HG03175 (cell line): ENCODE results near the gene ZNHIT6.
"Not testable (repeated sequence)": the region's sequence is repeated elsewhere in the genome, so short reads cannot be mapped to it uniquely, and the experiment has no call there.

Experiments used
- ATAC-seq: cut with Tn5 transposase; IDR thresholded peaks from one replicate; pipeline ENCODE4 v1.9.1; 2021; ENCODE audit warnings: mild to moderate bottlenecking, moderate library complexity; ENCODE audit not compliant: unreplicated experiment

ZNHIT6 gene, protein sequence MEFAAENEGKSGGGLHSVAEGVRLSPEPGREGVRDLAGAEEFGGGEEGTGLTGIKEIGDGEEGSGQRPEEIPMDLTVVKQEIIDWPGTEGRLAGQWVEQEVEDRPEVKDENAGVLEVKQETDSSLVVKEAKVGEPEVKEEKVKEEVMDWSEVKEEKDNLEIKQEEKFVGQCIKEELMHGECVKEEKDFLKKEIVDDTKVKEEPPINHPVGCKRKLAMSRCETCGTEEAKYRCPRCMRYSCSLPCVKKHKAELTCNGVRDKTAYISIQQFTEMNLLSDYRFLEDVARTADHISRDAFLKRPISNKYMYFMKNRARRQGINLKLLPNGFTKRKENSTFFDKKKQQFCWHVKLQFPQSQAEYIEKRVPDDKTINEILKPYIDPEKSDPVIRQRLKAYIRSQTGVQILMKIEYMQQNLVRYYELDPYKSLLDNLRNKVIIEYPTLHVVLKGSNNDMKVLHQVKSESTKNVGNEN

DNA sequence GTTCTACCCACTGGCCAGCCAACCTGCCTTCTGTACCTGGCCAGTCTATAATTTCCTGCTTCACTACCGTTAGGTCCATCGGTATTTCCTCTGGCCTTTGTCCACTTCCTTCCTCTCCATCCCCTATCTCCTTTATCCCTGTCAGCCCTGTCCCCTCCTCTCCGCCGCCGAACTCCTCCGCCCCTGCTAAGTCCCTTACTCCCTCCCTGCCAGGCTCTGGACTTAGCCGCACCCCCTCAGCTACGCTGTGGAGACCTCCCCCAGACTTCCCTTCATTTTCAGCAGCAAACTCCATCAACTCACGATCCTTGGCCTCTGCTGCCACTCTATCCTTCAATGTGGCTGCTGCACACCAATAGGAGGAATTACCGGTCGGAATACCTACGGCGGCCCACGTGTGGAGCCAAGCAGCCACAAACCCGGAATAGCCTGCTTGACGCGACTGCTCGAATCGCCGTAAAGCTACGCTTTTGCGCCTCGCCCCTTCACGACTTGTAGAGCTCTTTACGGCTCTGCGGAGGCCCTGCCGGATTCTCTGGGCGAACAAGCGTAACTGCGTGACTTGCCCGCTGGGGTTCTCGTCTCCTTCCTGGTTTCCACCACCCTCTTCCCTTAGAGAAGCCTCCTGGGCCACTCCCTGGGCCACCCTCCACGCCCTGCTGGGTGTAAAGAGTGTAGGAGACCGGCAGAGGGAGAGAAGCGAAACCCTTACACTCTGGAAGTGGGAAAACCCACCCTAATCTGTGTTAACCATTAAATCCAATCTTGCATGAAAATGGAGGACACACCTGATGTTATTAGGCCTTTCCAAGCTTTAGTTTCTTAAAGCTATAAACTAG, at the start of gene ZNHIT6:
Gene ZNHIT6, minus strand, starts transcription at position 444 of the 839 bp plus-strand sequence. Its CDS starts 149 bp downstream, at position 295.
- peak; percentile 93 for ATAC-seq

DNA sequence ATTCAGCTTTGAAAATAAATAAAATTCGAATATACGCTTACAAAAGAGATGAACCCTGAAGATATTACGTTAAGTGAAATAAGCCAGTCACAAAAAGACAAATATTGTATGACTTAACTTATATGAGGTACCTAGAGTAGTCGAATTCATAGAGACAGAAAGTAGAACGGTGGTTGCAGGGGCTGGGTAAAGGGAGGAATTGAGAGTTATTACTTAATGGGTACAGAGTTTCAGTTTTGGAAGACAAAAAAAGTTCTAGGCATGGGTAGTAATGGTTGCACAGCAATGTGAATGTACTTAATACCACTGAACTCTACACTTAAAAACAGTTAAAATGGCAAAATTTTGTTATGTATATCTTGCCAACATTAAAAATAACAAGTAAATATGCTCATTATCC, 48.6 kb upstream of the ZNHIT6 start:
- no peak for ATAC-seq

DNA sequence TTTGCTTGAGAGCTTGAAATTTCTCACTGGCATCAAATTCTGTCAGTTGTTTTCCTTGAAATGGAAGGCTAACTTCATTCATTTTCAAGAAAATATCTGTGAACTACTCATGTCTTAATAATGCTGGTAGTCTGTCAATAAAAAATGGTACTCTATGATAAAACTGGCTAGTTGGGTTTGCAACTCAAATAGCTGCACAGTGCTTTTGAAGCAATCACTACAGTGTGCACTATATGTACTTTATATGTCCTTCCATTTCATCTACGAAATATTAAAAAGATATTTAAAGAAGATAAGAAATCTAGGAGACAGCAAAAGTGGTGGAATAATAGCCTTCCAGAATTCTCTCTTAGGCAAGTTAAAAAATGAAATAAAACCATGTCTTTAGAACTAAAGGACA, 39.9 kb upstream of the ZNHIT6 start:
- ATAC-seq, result no peak

DNA sequence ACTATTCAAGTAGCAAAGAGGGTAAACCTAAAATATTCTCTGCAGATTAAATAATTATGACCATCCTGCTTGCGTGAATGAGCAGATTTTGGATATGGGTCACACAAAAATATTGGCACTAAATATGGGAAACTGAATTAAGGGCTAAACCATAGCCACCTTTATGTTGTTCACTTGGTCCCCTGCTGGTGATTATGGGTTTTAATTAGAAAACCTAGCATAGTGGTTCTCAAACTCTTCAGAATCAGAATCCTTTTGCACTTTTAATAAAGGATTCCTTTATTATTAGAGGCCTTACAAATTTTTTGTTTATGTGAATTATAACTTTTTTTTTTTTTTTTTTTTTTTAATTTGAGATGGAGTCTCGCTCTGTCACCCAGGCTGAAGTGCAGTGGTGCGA, 38.5 kb upstream of the ZNHIT6 start:
- no peak for ATAC-seq

DNA sequence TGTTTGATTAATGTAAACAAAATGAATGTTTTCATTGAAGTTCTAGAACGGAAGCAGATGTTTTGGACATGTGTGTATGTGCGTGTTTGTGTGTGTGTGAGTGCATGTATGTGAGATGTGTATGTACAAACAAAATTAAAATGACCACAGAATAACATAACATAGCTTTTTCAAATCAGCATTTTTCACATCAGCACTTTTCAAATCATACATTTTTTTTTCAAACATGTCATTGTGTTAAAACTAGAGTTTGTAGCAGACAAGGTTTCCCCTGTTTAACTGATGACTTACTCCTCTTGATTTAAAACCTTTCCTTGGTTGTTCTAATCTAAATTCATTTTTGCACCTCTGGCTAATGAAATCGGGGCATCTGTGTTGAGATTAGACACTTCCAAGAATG, 35.6 kb upstream of the ZNHIT6 start:
- ATAC-seq, result no peak

DNA sequence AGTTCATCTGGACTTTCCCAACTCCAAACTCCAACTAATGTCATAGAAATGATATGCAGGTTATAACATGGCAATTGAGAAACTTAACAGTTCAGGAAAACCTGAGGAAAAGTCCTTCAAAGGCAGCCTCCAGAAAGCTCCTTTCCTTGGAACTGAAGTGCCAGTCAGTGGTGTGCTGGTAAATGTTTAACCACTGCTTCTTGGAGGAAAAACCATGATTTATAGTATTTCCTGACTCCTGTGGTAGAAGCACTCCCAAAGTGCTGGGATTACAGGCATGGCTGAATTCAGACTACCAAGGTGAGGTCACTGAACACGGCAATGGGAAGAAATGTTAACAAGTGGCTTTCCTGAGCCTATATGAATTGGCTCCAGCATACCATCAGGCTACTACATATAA, 26.7 kb upstream of the ZNHIT6 start:
- no peak for ATAC-seq

DNA sequence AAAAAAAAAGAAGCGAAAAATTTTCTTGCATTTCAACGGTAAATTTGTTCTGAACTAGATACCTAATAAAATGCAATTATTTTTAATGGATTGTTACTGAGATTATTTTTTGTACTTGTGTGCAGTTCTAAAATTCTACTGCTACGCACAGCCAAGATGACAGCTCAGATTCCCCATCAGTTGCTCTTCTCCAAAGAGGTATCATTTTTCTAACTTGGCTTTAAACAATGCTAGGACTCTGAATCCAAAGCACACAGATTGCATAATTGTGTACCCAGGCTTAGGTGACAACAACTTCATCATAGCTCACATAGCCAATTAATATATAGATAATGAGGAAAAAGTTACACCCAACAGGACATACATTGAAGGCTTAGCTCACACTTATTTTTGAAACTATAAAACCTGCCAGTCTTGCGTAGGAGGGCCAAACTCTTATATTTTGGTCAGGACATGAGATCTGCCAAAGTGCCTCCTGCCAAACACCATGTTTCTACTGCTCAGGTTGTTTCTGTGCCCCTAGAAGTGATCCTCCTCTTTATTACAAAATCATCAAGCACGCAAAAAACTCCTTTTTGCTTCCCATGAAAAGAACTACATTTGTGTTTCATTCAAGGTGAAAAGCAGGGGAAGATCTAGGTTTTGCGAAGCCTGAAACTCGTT, 10.6 kb upstream of the ZNHIT6 start:
- ATAC-seq, result no peak

DNA sequence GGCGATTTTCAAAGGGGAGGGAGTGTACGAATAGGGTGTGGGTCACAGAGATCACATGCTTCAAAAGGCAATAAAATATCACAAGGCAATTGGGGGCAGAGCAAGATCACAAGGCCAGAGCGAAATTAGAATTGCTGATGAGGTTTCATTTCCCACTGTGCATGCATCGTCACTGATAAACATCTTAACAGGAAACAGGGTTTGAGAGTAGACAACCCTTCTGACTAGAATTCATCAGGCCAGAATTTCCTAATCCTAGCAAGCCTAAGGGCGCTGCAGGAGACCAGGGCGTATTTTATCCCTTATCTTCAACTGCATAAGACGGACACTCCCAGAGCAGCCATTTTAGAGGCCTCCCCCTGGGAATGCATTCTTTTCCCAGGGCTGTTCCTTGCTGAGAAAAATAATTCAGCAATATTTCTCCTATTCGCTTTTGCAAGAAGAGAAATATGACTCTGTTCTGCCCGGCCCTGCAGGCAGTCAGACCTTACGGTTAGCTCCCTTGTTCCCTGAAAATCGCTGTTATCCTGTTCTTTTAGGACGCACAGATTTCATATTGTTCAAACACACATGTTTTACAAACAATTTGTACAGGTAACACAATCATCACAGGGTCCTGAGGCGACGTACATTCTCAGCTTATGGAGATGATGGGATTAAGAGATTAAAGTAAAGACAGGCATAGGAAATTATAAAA, 6.3 kb upstream of the ZNHIT6 start:
- not testable (repeated sequence) for ATAC-seq

DNA sequence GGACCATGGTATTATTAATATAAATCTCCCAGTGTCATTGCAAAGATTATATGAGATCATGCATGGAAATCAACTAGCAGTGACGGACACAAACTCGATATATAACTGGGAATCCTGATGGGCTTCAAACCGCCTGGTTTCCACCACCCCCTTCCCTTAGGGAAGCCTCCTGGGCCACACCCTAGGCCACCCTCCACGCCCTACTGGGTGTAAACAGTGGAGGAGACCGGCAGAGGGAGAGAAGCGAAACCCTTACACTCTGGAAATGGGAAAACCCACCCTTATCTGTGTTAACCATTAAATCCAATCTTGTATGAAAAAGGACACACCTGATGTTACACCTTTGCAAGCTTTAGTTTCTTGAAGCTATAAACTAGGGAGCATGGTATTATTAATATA, 595 bp upstream of the ZNHIT6 start:
- ATAC-seq, result no peak

DNA sequence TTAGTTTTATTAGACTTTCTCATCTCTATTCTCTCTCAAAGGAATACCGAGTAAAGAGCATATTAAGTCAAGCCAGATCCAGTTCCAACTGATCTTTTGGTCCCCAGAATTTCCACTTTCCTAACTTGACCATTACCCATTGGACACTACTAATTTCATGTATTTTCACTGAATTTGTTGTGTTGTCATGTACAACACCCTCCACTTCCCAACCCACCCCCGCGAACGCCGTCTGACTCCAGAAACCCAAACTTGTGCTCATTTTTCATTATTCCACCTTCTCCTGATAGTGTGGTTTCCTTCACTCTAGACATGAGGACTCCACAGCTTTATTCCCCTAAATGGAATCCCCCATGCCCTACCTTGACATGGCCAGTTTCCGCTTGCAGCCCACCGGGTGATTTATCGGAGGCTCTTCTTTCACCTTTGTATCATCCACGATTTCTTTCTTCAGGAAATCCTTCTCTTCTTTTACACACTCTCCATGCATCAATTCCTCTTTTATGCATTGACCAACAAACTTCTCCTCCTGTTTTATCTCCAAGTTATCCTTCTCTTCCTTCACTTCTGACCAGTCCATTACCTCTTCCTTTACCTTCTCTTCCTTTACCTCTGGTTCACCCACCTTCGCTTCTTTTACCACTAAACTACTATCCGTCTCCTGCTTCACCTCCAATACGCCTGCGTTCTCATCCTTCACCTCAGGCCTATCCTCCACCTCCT, 805 bp downstream of the ZNHIT6 start:
- no peak for ATAC-seq

DNA sequence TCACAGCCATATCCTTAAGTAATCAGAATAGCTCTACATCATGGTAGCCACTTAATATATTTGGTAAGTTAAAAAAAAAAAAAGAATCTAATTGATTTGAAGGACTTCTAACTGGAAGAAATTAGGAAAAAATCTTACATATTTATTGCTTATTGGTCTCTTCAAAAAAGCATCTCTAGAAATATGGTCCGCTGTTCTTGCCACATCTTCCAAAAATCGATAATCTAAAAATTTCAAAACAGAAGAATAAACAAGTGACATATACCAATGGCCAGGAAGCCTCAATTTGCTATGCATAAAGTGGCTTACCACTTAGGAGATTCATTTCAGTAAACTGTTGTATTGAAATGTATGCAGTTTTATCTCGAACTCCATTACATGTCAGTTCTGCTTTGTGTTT, 2.3 kb downstream of the ZNHIT6 start:
- ATAC-seq, result no peak

DNA sequence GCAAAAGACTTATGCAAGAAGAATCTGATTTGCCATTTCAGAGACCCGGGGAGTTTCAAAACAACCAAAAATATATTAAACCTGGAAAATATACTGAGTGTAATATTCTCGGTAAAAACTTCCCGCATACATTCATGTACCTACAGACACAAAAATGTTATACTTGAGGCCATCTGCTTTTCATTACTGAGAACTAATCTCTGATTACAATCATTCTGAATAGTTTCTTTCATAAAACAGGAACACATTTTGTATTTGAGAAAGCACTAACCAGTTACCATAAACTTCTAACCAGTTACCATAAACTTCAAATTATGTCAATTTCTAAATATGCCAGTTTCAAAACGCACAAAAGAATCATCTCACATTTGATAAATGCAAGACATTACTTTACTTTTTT, 7.8 kb downstream of the ZNHIT6 start:
- no peak for ATAC-seq

DNA sequence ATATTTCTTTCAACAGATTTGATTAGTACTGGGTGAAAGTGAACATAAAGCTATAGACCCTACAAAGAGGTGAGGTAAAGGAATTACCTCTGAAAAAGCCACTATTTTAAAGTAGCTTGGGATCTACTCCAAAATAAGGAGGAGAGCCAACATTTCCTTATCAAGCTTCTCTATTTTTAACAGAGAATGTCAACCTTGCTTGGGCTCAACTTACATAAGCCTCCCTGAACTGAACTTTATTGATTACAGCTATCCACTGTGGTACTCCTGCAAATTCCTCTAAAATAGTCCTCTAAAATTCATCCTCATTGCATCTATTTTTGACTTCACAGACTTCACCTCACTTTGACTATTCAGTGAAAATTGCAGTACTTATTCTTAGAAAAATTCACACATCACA, 10.3 kb downstream of the ZNHIT6 start:
- no peak for ATAC-seq

DNA sequence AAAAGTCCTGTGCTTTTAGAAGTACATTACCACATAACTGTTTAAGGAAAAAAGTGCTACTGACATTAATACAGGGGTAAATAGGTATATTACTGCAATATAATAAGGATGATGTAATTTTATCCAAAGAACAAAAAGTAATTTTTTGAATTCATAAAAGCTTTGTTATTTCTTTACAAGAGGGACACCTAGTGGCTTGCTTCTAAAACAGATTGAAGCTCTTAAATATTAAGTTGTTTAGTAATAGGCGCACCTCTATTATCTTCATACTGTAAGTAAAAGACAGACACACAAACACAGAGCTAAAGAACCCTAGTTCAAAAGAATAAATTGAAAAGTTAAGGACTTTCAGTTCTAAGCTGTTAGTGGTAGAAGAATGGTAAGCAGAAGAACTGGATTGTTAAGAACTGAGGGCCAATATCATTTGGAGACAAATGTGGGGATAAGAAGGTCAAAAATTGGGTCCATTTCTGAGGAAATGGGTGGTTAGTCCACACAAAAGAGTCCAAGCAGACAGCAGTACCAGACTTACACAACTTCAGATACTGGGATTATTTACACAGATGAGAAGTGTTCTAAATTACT, 15.4 kb downstream of the ZNHIT6 start:
- no peak for ATAC-seq

DNA sequence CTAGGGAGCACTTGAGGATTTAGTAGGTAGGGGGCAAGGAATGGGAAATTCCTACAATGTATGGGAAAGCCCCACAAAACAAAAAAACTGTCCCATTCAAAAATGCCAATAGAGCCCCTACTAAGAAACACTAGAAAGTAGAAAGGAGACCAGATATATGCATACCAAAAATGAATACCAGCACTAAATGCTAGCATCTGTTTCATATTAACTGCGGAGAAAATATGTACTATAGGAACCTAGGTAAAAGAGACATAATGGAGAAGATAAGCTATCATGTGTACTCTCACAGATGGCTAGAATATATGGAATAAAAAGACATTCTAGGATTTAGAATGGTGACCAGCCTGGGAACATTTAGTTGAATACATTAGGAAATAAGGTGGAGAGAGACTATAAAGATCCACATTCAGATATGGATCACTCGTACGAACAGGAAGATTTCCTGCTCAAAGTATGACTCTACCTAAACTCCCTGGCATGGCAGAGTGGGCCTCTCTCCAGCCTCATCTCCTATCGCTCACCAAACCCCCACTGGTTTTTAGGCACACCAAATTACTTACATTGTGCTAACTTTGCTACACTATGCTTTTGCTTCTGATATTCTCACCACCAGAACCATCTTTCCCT, 18.3 kb downstream of the ZNHIT6 start:
- ATAC-seq, result no peak

DNA sequence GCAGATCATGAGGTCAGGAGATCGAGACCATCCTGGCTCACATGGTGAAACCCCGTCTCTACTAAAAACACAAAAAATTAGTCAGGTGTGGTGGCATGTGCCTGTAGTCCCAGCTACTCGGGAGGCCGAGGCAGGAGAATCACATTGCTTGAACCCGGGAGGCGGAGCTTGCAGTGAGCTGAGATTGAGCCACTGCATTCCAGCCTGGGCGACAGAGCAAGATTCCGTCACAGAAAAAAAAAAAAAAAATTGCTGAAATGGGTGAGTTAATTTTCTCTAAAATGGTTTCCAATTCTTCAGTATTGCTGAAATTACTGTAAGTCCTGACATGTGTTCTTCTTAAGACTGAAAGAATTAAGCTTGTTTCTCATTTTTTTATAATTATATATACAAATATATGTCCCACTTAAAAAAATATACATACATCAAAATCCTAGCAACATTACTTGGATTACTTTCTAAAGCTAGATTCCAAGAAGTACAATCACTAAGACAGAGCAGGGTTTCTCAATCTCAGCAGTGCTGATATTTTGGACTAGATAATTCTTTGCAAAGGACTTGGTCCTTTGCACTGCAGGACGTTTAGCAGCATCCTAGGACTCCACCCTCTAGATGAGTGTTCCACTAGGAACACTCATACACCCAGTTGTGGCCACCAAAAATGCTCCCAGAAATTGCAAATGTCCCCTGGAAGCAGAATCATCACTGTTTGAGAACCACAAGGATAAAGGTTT, 24.8 kb downstream of the ZNHIT6 start:
- ATAC-seq, result no peak

DNA sequence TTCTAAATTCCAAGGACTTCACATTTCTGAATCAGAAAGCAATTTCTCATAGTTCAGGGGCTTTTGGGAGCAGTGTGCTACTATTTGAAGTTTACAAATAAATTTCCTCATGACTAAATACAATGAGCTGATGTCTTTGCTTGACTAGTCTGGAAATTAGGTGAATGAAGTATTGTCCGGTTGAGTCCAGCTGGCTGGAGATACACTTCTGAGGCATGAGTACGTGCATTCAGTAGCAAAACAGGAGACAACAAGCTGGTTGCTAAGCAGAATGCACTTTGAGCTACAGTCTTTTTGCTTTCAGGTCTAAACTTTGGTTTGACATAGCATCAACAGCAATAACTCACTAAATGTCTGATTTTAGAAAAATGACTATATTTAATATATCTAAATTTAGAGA, 27.1 kb downstream of the ZNHIT6 start:
- ATAC-seq, result no peak

DNA sequence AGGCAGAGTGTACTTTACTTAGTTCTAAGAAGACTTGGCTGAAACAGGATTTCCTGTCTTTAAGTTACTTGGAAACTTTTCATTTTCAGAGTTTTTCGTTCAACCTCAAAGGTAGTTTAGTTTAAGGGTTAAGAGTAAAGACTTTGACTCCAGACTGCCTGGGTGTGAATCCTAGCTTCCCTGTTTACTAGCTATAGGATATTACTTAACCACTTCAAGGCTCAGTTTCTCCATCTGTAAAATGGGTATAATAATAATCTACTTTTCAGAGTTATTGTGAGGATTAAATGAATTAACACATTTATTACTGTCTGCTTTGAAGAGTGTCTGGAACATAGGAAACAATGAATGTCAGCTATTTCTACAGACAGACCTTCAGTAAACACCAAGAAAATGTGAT, 30.0 kb downstream of the ZNHIT6 start:
- no peak for ATAC-seq

DNA sequence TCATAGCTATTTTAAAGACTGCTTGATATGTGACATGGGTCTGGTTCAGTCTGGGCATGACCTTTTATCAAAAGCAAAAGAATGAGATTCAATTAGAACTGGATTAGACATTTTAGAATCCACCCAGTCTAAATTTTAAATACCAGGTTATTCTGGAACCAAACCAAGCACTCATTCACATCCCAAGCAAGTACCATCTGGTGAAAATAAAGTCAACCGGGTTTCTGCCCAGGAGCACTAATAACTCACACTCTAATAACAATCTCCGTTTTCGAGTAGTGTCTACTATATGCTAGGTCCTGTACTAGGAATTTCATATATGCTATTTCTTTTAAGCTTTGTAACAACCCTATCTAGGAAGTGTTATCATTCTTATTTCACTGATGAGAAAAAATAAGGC, 30.6 kb downstream of the ZNHIT6 start:
- ATAC-seq, result no peak
